SK-N-SH (cell line): ENCODE measurements around the gene R3HCC1L. TPM values are rescaled to one million over a fixed set of nuclear protein-coding genes. Genes with fewer than 3 reads are reported as not detected.

ENCODE experiments used
- CTCF ChIA-PET: fragments of 300-600, 350-600 bp; formaldehyde crosslinking; extraction: SDS; loops from one replicate; lab custom pipeline; 2021; lab: Yijun Ruan, JAX
- POLR2A ChIA-PET: fragments of 350-600 bp; sonication (Branson Sonifier 250); formaldehyde crosslinking; extraction: SDS; loops from one replicate; lab custom pipeline; 2020; ENCODE audit warnings: antibody characterized with exemption, inconsistent platforms; lab: Yijun Ruan, JAX
- DNase-seq: peaks from one replicate; pipeline ENCODE4 v3.0.0; 2012
- H2AFZ ChIP-seq: fragments of 200-600 bp; sonication (generic); 2 replicates; pipeline ENCODE4 v1.8.1; 2016; ENCODE audit warnings: antibody characterized with exemption, mild to moderate bottlenecking, low read depth
- H3F3A ChIP-seq: fragments of 200-600 bp; sonication (generic); replicated peaks from 2 replicates; pipeline ENCODE3; 2016; ENCODE audit warnings: antibody characterized with exemption, mild to moderate bottlenecking; ENCODE audit not compliant: insufficient read depth
- H3K27ac ChIP-seq, 2 experiments: fragments of 200-500 bp in 1 of 2; fragments of 200-600 bp in 1 of 2; sonication (Bioruptor generic) in 1 of 2; sonication (generic), shearing (Covaris generic) in 1 of 2; 2 replicates each; pipeline versions ENCODE4 v1.5.1 to v1.6.1; 2014 to 2016; ENCODE audit warnings: low read depth in 2 of 2, inconsistent platforms in 1 of 2, low read length in 1 of 2, mild to moderate bottlenecking in 1 of 2, mixed read lengths in 1 of 2
- H3K27me3 ChIP-seq: fragments of 200-600 bp; sonication (generic), shearing (Covaris generic); 2 replicates; pipeline ENCODE4 v1.6.1; 2016; ENCODE audit warnings: mixed run types; ENCODE audit not compliant: insufficient read depth
- H3K36me3 ChIP-seq, 2 experiments: fragments of 200-500 bp in 1 of 2; fragments of 200-600 bp in 1 of 2; sonication (Bioruptor generic) in 1 of 2; sonication (generic) in 1 of 2; replicated peaks in 1 of 2; 2 replicates each; pipeline versions ENCODE3 to v1.5.1; 2014 to 2016; ENCODE audit warnings: low read length in 1 of 2, mild to moderate bottlenecking in 1 of 2; ENCODE audit not compliant: insufficient read depth in 2 of 2, control insufficient read depth in 1 of 2
- H3K4me1 ChIP-seq, 2 experiments: fragments of 200-500 bp in 1 of 2; fragments of 200-600 bp in 1 of 2; sonication (Bioruptor generic) in 1 of 2; sonication (generic), shearing (Covaris generic) in 1 of 2; 2 replicates each; pipeline versions ENCODE4 v1.5.1 to v1.6.1; 2014 to 2016; ENCODE audit warnings: low read depth in 1 of 2, low read length in 1 of 2, mixed run types in 1 of 2; ENCODE audit not compliant: insufficient read depth in 2 of 2, control insufficient read depth in 1 of 2
- H3K4me2 ChIP-seq: fragments of 200-600 bp; sonication (generic), shearing (Covaris generic); 2 replicates; pipeline ENCODE4 v1.6.1; 2017; ENCODE audit warnings: mixed run types
- H3K4me3 ChIP-seq, 2 experiments: fragments of 200-500 bp in 1 of 2; fragments of 200-600 bp in 1 of 2; sonication (Bioruptor generic) in 1 of 2; sonication (generic), shearing (Covaris generic) in 1 of 2; 2 replicates each; pipeline versions ENCODE4 v1.5.1 to v1.8.1; 2014 to 2016; ENCODE audit warnings: low read depth in 2 of 2, inconsistent platforms in 1 of 2, low read length in 1 of 2, mild to moderate bottlenecking in 1 of 2, mixed read lengths in 1 of 2, moderate library complexity in 1 of 2
- H3K79me2 ChIP-seq: fragments of 200-600 bp; sonication (generic); 2 replicates; pipeline ENCODE4 v1.8.1; 2017; ENCODE audit warnings: mild to moderate bottlenecking; ENCODE audit not compliant: insufficient read depth
- H3K9ac ChIP-seq: fragments of 200-600 bp; sonication (generic); 2 replicates; pipeline ENCODE4 v1.6.1; 2017; ENCODE audit warnings: mixed run types
- H3K9me2 ChIP-seq: fragments of 200-600 bp; sonication (generic); 2 replicates; pipeline ENCODE4 v1.6.1; 2017; ENCODE audit warnings: mixed run types
- H3K9me3 ChIP-seq: fragments of 200-600 bp; sonication (generic); 2 replicates; pipeline ENCODE4 v1.6.1; 2017; ENCODE audit warnings: mixed run types, mild to moderate bottlenecking, moderate library complexity
- H4K20me1 ChIP-seq: fragments of 200-600 bp; sonication (generic); 2 replicates; pipeline ENCODE4 v1.6.1; 2017; ENCODE audit warnings: mild to moderate bottlenecking, mixed run types; ENCODE audit not compliant: insufficient read depth
- ELF1 ChIP-seq: IDR thresholded peaks from 2 replicates; pipeline ENCODE4 v1.4.0; 2012
- EP300 ChIP-seq, 2 experiments: IDR thresholded peaks; 2 replicates each; pipeline versions ENCODE4 v1.4.0 to v1.6.1; 2012; ENCODE audit warnings: borderline replicate concordance in 1 of 2, low read depth in 1 of 2, low read length in 1 of 2
- FOSL2 ChIP-seq: IDR thresholded peaks from 2 replicates; pipeline ENCODE4 v1.4.0; 2012; ENCODE audit warnings: low read depth, mild to moderate bottlenecking, moderate library complexity, borderline replicate concordance
- FOXJ3 ChIP-seq: sonication (generic); formaldehyde crosslinking; IDR thresholded peaks from 2 replicates; pipeline ENCODE4 v1.5.1; 2020; ENCODE audit warnings: mild to moderate bottlenecking, missing genetic modification reagents
- GABPA ChIP-seq: IDR thresholded peaks from 2 replicates; pipeline ENCODE4 v1.4.0; 2012; ENCODE audit warnings: low read depth, mild to moderate bottlenecking
- GATA2 ChIP-seq: sonication (generic); formaldehyde crosslinking; IDR thresholded peaks from 2 replicates; pipeline ENCODE4 v1.5.0; 2020; ENCODE audit warnings: mild to moderate bottlenecking, missing genetic modification reagents
- MEF2A ChIP-seq: IDR thresholded peaks from 2 replicates; pipeline ENCODE4 v1.4.0; 2012; ENCODE audit warnings: low read depth, borderline replicate concordance
- MXI1 ChIP-seq: IDR thresholded peaks from 2 replicates; pipeline ENCODE4 v1.6.1; 2012; ENCODE audit warnings: mild to moderate bottlenecking, low read depth, low read length, improper control_type of control experiment
- NRF1 ChIP-seq: IDR thresholded peaks from 2 replicates; pipeline ENCODE4 v1.6.1; 2012; ENCODE audit warnings: low read depth, mild to moderate bottlenecking, low read length
- POLR2AphosphoS5 ChIP-seq: IDR thresholded peaks from 2 replicates; pipeline ENCODE4 v1.6.1; 2012; ENCODE audit warnings: low read depth, low read length
- RCOR1 ChIP-seq: fragments of 150-350 bp; IDR thresholded peaks from 2 replicates; pipeline ENCODE4 v1.6.1; 2017; ENCODE audit warnings: antibody characterized with exemption, low read length
- RFX5 ChIP-seq: IDR thresholded peaks from 2 replicates; pipeline ENCODE4 v1.6.1; 2012; ENCODE audit warnings: mild to moderate bottlenecking, improper control_type of control experiment, low read length
- SIN3A ChIP-seq: IDR thresholded peaks from 2 replicates; pipeline ENCODE4 v1.6.1; 2012; ENCODE audit warnings: low read depth, mild to moderate bottlenecking, low read length, moderate library complexity, borderline replicate concordance
- SMC3 ChIP-seq: IDR thresholded peaks from 2 replicates; pipeline ENCODE4 v1.6.1; 2012; ENCODE audit warnings: low read depth, low read length, improper control_type of control experiment
- TEAD4 ChIP-seq: IDR thresholded peaks from 2 replicates; pipeline ENCODE4 v1.4.0; 2012; ENCODE audit warnings: mild to moderate bottlenecking, borderline replicate concordance; ENCODE audit not compliant: insufficient read depth
- WGBS: methylation state at CpG from one replicate; pipeline ENCODE4 v1.1.6; 2017; ENCODE audit warnings: low lambda C conversion rate; 5-methylcytosine and 5-hydroxymethylcytosine counted together
- polyA plus RNA-seq, 3 experiments: library from polyadenylated mRNA; depleted of rRNA; stranded (reverse); fragments of >200 nt; gene quantifications; 2 replicates each; pipeline ENCODE4 v1.2.3, GENCODE V29; 2012
- TF ChIP-seq, protein P1 (sequence below): IDR thresholded peaks from 2 replicates; pipeline ENCODE4 v1.4.0; 2012; ENCODE audit warnings: low read depth, borderline replicate concordance
- TF ChIP-seq, protein P2 (sequence below): IDR thresholded peaks from 2 replicates; pipeline ENCODE4 v1.4.0; 2012; ENCODE audit warnings: low read depth, borderline replicate concordance
- TF ChIP-seq, protein P3 (sequence below): IDR thresholded peaks from 2 replicates; pipeline ENCODE4; 2012

R3HCC1L gene
- polyA plus RNA-seq, 1 of the 3 experiments (the other 2 are of a cell fraction): 6.0 TPM

DNA sequence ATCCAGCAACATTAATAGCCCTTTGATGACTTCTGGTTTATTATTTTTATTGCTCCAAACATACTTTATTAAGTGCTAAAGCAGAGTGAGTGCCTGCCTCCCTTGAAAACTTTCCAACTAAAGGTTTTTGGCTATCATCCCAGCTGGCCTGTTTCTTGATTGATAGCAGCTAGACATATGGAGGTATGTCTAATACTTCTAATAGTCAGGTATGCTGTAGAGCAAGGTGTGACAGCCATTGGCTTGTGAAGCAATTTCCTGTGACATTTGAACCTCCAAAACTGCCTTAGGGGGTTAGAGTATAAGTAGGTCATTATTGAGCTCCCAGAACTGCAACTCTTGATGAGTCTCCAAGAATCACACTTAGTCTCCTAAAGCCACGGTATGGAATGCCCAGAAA is 77.7 kb downstream of the R3HCC1L start:
- H3K9ac ChIP-seq: no peak overlapping the region
- ChIA-PET POLR2A (no interaction called here), CTCF (no interaction called here)
- H3K4me3 ChIP-seq: no peak overlapping the region
- H3K79me2 ChIP-seq: peaks cover 5% of the 10 kb centered on the region; the same call in 1 of the 2 replicates
- no peak overlapping the region for H3K27ac ChIP-seq
- no peak for TF ChIP-seq NRF1
- no peak for TF ChIP-seq SMC3
- no peak for TF ChIP-seq TEAD4
- TF ChIP-seq GABPA: no peak
- TF ChIP-seq EP300 (IDR thresholded peaks at IDR 0.05; ENCODE audit: borderline replicate concordance in 1 of 2, low read depth in 1 of 2, low read length in 1 of 2): no peak
- TF ChIP-seq, protein P1, sequence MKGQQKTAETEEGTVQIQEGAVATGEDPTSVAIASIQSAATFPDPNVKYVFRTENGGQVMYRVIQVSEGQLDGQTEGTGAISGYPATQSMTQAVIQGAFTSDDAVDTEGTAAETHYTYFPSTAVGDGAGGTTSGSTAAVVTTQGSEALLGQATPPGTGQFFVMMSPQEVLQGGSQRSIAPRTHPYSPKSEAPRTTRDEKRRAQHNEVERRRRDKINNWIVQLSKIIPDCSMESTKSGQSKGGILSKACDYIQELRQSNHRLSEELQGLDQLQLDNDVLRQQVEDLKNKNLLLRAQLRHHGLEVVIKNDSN: no peak
- TF ChIP-seq FOSL2: no peak
- TF ChIP-seq RFX5: no peak
- TF ChIP-seq FOXJ3 (CRISPR knock-in tag): no peak
- no peak for TF ChIP-seq GATA2
- no peak for TF ChIP-seq ELF1
- no peak for TF ChIP-seq MXI1
- TF ChIP-seq RCOR1: no peak
- no peak overlapping the region for H2AFZ ChIP-seq
- H3K36me3 ChIP-seq: peaks cover 34 to 36% of the 10 kb centered on the region in 2 experiments
- 100% methylated on average over 1 of the region's 1 CpG for WGBS
- DNase-seq: no peak
- H3K4me1 ChIP-seq: no peaks in the 10 kb centered on the region; a peak in 1 of 4 replicates
- H3K9me3 ChIP-seq: no peaks in the 10 kb centered on the region
- no peaks in the 10 kb centered on the region for H4K20me1 ChIP-seq
- no peaks in the 10 kb centered on the region for H3K27me3 ChIP-seq
- H3K4me2 ChIP-seq: no peak overlapping the region
- H3K9me2 ChIP-seq: no peaks in the 10 kb centered on the region
- H3F3A ChIP-seq: no peaks in the 10 kb centered on the region

DNA sequence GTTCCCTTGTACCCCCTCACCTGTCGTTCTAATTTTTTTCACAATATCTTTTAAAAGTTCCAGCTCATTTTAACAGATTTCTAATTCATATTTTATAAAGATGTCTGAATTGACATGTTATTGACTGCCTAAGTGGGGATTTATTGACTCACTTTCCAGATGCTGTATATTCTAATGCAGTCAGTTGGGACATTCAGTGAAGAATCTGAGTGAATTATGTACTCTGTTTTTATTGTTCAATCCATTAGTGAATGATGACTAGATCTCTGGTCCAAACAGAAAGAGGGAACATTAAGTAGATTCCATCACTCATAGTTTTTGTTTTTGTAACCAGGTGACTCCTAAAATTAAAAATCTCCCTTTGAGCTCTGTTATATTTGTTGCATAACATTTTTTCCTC is 79.3 kb downstream of the R3HCC1L start:
- no peak overlapping the region for H2AFZ ChIP-seq
- H3K27ac ChIP-seq: no peak overlapping the region
- WGBS: 95% methylated on average over 1 of the region's 1 CpG
- no peak overlapping the region for H3K9ac ChIP-seq
- H3K36me3 ChIP-seq: peaks cover 29 to 34% of the 10 kb centered on the region in 2 experiments
- H3K9me3 ChIP-seq: no peaks in the 10 kb centered on the region
- H3F3A ChIP-seq: no peaks in the 10 kb centered on the region
- H3K4me1 ChIP-seq: no peaks in the 10 kb centered on the region; a peak in 1 of 4 replicates
- H3K4me3 ChIP-seq: no peak overlapping the region
- CTCF ChIA-PET: interaction anchor here (1.8 kb wide), 1 partner anchor 96 kb away, joined by 7 read pairs; no protein-coding TSS in a partner anchor
- H3K79me2 ChIP-seq: peaks cover 14% of the 10 kb centered on the region
- H3K4me2 ChIP-seq: no peak overlapping the region
- no peaks in the 10 kb centered on the region for H3K27me3 ChIP-seq
- H3K9me2 ChIP-seq: no peaks in the 10 kb centered on the region
- POLR2A ChIA-PET: no interaction called here
- 0 out of 2 replicates have a peak, but pooled peaks cover 4% of the 10 kb centered on the region for H4K20me1 ChIP-seq
- TF ChIP-seq POLR2AphosphoS5: no peak
- no peak for TF ChIP-seq RCOR1
- TF ChIP-seq, protein P2, sequence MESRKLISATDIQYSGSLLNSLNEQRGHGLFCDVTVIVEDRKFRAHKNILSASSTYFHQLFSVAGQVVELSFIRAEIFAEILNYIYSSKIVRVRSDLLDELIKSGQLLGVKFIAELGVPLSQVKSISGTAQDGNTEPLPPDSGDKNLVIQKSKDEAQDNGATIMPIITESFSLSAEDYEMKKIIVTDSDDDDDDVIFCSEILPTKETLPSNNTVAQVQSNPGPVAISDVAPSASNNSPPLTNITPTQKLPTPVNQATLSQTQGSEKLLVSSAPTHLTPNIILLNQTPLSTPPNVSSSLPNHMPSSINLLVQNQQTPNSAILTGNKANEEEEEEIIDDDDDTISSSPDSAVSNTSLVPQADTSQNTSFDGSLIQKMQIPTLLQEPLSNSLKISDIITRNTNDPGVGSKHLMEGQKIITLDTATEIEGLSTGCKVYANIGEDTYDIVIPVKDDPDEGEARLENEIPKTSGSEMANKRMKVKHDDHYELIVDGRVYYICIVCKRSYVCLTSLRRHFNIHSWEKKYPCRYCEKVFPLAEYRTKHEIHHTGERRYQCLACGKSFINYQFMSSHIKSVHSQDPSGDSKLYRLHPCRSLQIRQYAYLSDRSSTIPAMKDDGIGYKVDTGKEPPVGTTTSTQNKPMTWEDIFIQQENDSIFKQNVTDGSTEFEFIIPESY: no peak
- no peak for TF ChIP-seq MEF2A
- no peak for TF ChIP-seq SIN3A
- TF ChIP-seq GATA2: no peak
- TF ChIP-seq SMC3: no peak
- TF ChIP-seq, protein P3, sequence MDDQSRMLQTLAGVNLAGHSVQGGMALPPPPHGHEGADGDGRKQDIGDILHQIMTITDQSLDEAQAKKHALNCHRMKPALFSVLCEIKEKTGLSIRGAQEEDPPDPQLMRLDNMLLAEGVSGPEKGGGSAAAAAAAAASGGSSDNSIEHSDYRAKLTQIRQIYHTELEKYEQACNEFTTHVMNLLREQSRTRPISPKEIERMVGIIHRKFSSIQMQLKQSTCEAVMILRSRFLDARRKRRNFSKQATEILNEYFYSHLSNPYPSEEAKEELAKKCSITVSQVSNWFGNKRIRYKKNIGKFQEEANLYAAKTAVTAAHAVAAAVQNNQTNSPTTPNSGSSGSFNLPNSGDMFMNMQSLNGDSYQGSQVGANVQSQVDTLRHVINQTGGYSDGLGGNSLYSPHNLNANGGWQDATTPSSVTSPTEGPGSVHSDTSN: no peak
- DNase-seq: no peak
